ENCODE data around the gene NEUROD1. TPM values are rescaled to one million over a fixed set of nuclear protein-coding genes. Genes with fewer than 3 reads are reported as not detected.

NEUROD1 gene
- total RNA-seq, 4 donors from 2014 or later: not detected

- no peak for TF ChIP-seq POLR2AphosphoS5 (IDR thresholded peaks at IDR 0.05)
- TF ChIP-seq CTCF (IDR thresholded peaks at IDR 0.05): no peak
- no peak for TF ChIP-seq EP300 (IDR thresholded peaks at IDR 0.05)
- TF ChIP-seq POLR2A (IDR thresholded peaks at IDR 0.05): no peak
- ATAC-seq: no peak
- Histone ChIP-seq H3K4me1 (peaks cover 0 to under 1% (median 0%) of the 10 kb centered on the region in 3 donors), H3K27me3 (peaks cover 49% of the 10 kb centered on the region), H3K4me3 (no peak overlapping the region), H3K36me3 (no peaks in the 10 kb centered on the region), H3K27ac (no peak overlapping the region), H3K9me3 (no peaks in the 10 kb centered on the region)
- 33 to 40% methylated on average over 2 to 4 of the region's 4 CpGs for WGBS, 2 donors (ENCODE audit: low coverage in 1 of 2)
Measured at GRCh38 chr2:181675254-181675653, 5.1 kb downstream of the NEUROD1 start.

GRCh38 chr2:181674461-181674860 lies 5.9 kb downstream of the NEUROD1 start:
- no peaks in the 10 kb centered on the region for H3K9me3 ChIP-seq
- TF ChIP-seq CTCF (IDR thresholded peaks at IDR 0.05) (no peak), POLR2AphosphoS5 (IDR thresholded peaks at IDR 0.05) (no peak), POLR2A (IDR thresholded peaks at IDR 0.05) (no peak), EP300 (IDR thresholded peaks at IDR 0.05) (no peak)
- no peak for ATAC-seq

DNA sequence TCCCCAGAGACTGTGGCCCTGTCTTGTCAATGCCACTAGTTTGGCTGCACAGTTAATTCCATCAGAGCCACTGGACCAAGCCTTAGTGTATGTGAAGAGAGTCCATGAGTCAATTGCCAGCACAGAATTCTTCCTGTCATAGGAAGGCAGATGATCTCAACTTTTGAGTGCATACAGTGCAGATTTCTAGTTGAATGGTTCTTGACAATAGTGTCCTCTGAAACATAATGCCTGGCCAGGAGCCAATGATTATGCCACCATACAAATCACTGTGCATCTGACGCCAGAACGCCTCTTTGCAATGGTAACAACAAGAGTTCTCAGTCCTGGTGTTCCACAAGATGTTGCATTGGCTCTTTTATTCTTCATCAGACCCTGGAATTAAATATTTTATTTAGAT lies 7.1 kb downstream of the NEUROD1 start:
- no peak for ATAC-seq
- Histone ChIP-seq H3K27me3 (peaks cover 32% of the 10 kb centered on the region), H3K4me3 (no peak overlapping the region), H3K9me3 (no peaks in the 10 kb centered on the region), H3K36me3 (no peaks in the 10 kb centered on the region), H3K4me1 (no peaks in the 10 kb centered on the region), H3K27ac (no peak overlapping the region)
- TF ChIP-seq POLR2AphosphoS5 (IDR thresholded peaks at IDR 0.05) (no peak), POLR2A (IDR thresholded peaks at IDR 0.05) (no peak), CTCF (IDR thresholded peaks at IDR 0.05) (no peak), EP300 (IDR thresholded peaks at IDR 0.05) (no peak)
- 57% methylated on average over 2 of the region's 2 CpGs; no CpG with 5 or more reads in 1 of the 2 donors for WGBS, 2 donors (ENCODE audit: low coverage in 1 of 2)

More at GRCh38 chr2:181674461-181674860, 5.9 kb downstream of the NEUROD1 start:
- H3K27me3 ChIP-seq: peaks cover 41% of the 10 kb centered on the region
- no peak overlapping the region for H3K27ac ChIP-seq
- H3K4me3 ChIP-seq: no peak overlapping the region
- H3K4me1 ChIP-seq: no peaks in the 10 kb centered on the region
- H3K36me3 ChIP-seq: no peaks in the 10 kb centered on the region

DNA sequence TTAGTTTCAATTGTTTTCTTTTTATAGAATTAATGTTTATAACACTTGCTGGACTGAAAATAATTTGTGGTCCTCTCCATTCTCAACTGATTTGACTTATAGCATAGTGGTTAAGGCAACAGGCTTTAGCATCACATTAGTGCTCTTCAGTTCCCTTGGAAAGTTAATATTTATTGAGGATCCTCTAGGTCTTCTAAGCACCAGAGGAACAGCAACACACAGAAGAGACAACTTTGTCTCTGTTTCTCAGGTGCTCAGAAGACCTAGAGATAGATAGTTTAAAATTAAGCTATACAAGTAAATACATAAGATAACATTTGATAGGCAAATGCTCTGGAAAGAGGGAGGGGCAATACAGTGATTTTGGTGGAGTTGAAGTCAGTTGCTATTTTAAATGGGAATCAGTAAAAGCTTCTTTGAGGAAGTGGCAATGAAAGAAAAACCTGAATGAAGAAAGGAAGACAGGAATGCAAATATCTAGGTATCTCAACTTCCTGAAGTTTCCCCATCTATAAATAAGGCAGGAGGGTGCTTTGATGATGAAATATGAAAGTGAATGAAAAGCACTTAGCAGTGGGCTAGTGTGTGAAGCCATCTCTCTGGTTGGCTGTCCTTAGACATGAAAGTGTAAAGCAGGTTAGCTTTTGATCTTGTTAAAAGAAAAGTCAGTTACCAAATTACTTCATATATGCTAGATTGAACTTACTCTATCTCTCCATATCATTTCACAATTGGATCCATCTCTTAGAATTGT lies 7.9 kb downstream of the NEUROD1 start:
- peaks cover 32% of the 10 kb centered on the region for H3K27me3 ChIP-seq

More for the DNA sequence above, 7.9 kb downstream of the NEUROD1 start:
- Histone ChIP-seq H3K4me3 (no peak overlapping the region), H3K9me3 (no peaks in the 10 kb centered on the region), H3K36me3 (no peaks in the 10 kb centered on the region), H3K4me1 (no peaks in the 10 kb centered on the region), H3K27ac (no peak overlapping the region)
- TF ChIP-seq EP300 (IDR thresholded peaks at IDR 0.05): no peak
- TF ChIP-seq POLR2AphosphoS5 (IDR thresholded peaks at IDR 0.05): no peak
- no peak for TF ChIP-seq CTCF (IDR thresholded peaks at IDR 0.05)
- no peak for TF ChIP-seq POLR2A (IDR thresholded peaks at IDR 0.05)
- no peak for ATAC-seq

Data from gastroesophageal sphincter (tissue), 4 donors.